ENCODE measurements around the gene ARMC3. TPM values are rescaled to one million over a fixed set of nuclear protein-coding genes. Genes with fewer than 3 reads are reported as not detected.

Gene ARMC3
- total and polyA plus RNA-seq, 9 of the 15 experiments (the other 6 are each of a cell fraction or from before 2014, with no cell fraction given): 0.33 to 1.1 (median 0.62) TPM

DNA sequence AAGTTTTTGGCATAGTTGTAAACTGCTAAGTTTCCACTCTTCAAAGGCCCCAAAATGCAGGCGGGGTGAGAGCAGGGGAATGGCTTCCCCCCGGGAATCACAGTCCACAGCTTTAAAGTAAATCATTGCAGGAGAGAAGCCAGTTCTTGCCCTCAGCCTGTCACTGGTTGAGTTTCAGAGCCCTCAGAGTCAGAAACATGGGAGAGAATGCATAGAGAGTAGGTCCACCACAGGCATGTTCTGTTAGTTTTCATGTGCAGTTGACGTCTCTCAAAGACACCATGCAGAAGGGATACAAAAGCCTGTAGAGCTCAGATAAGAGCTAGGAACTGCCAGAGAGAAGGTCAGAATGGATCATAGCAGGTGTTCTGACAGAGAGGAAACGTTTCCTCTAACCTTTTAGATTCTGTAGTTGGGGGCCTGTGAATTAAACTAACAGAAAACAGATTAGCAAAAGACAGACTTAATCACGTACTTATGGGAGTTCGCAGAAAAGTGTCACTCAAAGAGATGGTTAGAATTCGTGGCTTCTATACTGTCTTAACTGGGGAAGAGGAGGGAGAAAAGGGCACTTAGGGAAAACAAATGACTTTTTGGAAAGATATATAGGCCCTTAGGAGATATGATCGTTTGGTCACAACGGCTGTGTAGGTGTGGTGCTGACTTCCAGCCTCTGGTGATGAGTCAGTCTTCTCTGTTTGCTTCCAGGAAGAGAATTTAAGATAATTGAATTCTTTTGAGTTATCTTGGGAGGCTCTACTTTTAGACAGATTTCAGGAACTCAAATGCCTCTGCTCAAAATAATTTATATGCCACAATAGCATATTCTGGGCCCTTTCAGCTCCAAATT is 119.6 kb downstream of the ARMC3 start (continued):
- TF ChIP-seq, protein P1, sequence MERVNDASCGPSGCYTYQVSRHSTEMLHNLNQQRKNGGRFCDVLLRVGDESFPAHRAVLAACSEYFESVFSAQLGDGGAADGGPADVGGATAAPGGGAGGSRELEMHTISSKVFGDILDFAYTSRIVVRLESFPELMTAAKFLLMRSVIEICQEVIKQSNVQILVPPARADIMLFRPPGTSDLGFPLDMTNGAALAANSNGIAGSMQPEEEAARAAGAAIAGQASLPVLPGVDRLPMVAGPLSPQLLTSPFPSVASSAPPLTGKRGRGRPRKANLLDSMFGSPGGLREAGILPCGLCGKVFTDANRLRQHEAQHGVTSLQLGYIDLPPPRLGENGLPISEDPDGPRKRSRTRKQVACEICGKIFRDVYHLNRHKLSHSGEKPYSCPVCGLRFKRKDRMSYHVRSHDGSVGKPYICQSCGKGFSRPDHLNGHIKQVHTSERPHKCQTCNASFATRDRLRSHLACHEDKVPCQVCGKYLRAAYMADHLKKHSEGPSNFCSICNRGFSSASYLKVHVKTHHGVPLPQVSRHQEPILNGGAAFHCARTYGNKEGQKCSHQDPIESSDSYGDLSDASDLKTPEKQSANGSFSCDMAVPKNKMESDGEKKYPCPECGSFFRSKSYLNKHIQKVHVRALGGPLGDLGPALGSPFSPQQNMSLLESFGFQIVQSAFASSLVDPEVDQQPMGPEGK (CRISPR knock-in tag; IDR thresholded peaks at IDR 0.05; ENCODE audit: borderline replicate concordance): no peak
- TF ChIP-seq U2AF2 (optimal IDR thresholded peaks at IDR 0.05; ENCODE audit: low read depth, low read length) (no peak), FOXP1 (CRISPR knock-in tag; IDR thresholded peaks at IDR 0.05) (no peak; the same call in 1 of the 2 replicates), ZEB2 (IDR thresholded peaks at IDR 0.05) (peak; percentile 93), ZNF639 (CRISPR knock-in tag; conservative IDR thresholded peaks at IDR 0.05 in 1 of 2, IDR thresholded peaks at IDR 0.05 in 1 of 2) (peak in 1 of 2 experiments; percentile 71; a peak in 2 of 4 replicates), RNF2 (IDR thresholded peaks at IDR 0.05) (peak; percentile 89), ZNF316 (IDR thresholded peaks at IDR 0.05) (peak; percentile 57; the same call in 1 of the 2 replicates), ZNF75A (CRISPR knock-in tag; IDR thresholded peaks at IDR 0.05) (no peak), THAP7 (CRISPR knock-in tag; IDR thresholded peaks at IDR 0.05) (no peak), ARNT (IDR thresholded peaks at IDR 0.05) (peak; percentile 54 to 71; a peak in 3 of 4 replicates), CHD7 (IDR thresholded peaks at IDR 0.05; ENCODE audit: low read depth, low read length) (no peak)

Measured in K562 (cell line).